HepG2 (cell line): Measurements from ENCODE around the gene LIF. TPM values are rescaled to one million over a fixed set of nuclear protein-coding genes. Genes with fewer than 3 reads are reported as not detected.

ENCODE experiments used
- AGO1 ChIP-seq: fragments of 200-400 bp; formaldehyde crosslinking; IDR thresholded peaks from 2 replicates; pipeline ENCODE4 v1.6.1; 2017; ENCODE audit warnings: mild to moderate bottlenecking, low read depth, low read length, moderate library complexity; ENCODE audit not compliant: poor library complexity, severe bottlenecking
- AKAP8 ChIP-seq: sonication (generic); formaldehyde crosslinking; IDR thresholded peaks from 2 replicates; pipeline ENCODE4 v1.5.1; 2020; ENCODE audit warnings: mild to moderate bottlenecking, missing genetic modification reagents
- GABPB1 ChIP-seq: IDR thresholded peaks from 2 replicates; pipeline ENCODE4 v1.6.1; 2016; ENCODE audit warnings: mild to moderate bottlenecking, missing genetic modification reagents, moderate library complexity, missing compliant biosample characterization
- HNRNPLL ChIP-seq: fragments of 200-400 bp; formaldehyde crosslinking; IDR thresholded peaks from 2 replicates; pipeline ENCODE4 v1.6.1; 2017; ENCODE audit warnings: mild to moderate bottlenecking, low read depth, low read length; ENCODE audit not compliant: poor library complexity, severe bottlenecking
- HOXD1 ChIP-seq: sonication (generic); formaldehyde crosslinking; IDR thresholded peaks from 2 replicates; pipeline ENCODE4 v1.5.0; 2020; ENCODE audit warnings: missing genetic modification reagents
- MYC ChIP-seq: sonication (generic); formaldehyde crosslinking; IDR thresholded peaks from 2 replicates; pipeline ENCODE4 v1.9.0; 2021; ENCODE audit warnings: missing genetic modification reagents, borderline replicate concordance
- NR2C2 ChIP-seq: sonication (generic); formaldehyde crosslinking; IDR thresholded peaks from 2 replicates; pipeline ENCODE4 v1.4.0; 2020; ENCODE audit warnings: missing genetic modification reagents, mild to moderate bottlenecking, moderate library complexity, borderline replicate concordance
- PHF20 ChIP-seq: sonication (generic); formaldehyde crosslinking; IDR thresholded peaks from 2 replicates; pipeline ENCODE4 v1.5.0; 2020; ENCODE audit warnings: mild to moderate bottlenecking, missing genetic modification reagents
- PTBP1 ChIP-seq: fragments of 200-400 bp; formaldehyde crosslinking; IDR thresholded peaks from 2 replicates; pipeline ENCODE4 v1.6.1; 2018; ENCODE audit warnings: low read length, low read depth; ENCODE audit not compliant: poor library complexity, severe bottlenecking
- RBM22 ChIP-seq: fragments of 200-400 bp; formaldehyde crosslinking; optimal IDR thresholded peaks from 2 replicates; pipeline ENCODE3; 2017; ENCODE audit warnings: mild to moderate bottlenecking, low read length, moderate library complexity
- SRY ChIP-seq: sonication (generic); formaldehyde crosslinking; IDR thresholded peaks from 2 replicates; pipeline ENCODE4 v1.8.0; 2022; ENCODE audit warnings: mild to moderate bottlenecking, missing genetic modification reagents
- TAF15 ChIP-seq: fragments of 200-400 bp; formaldehyde crosslinking; IDR thresholded peaks from one replicate; pipeline ENCODE4 v1.6.1; 2018; ENCODE audit warnings: mild to moderate bottlenecking, low read depth, low read length; ENCODE audit not compliant: poor library complexity, severe bottlenecking
- ZFP91 ChIP-seq: sonication (generic); formaldehyde crosslinking; IDR thresholded peaks from 2 replicates; pipeline ENCODE4 v1.9.0; 2022; ENCODE audit warnings: missing genetic modification reagents, mild to moderate bottlenecking, borderline replicate concordance
- ZFY ChIP-seq: sonication (generic); formaldehyde crosslinking; IDR thresholded peaks from 2 replicates; pipeline ENCODE4 v1.4.0; 2020; ENCODE audit warnings: missing genetic modification reagents
- ZNF558 ChIP-seq: sonication (generic); formaldehyde crosslinking; IDR thresholded peaks from 2 replicates; pipeline ENCODE4 v1.9.0; 2022; ENCODE audit warnings: mild to moderate bottlenecking, missing genetic modification reagents, borderline replicate concordance
- ZNF564 ChIP-seq: sonication (generic); formaldehyde crosslinking; IDR thresholded peaks from 2 replicates; pipeline ENCODE4 v1.8.1; 2023; ENCODE audit warnings: mild to moderate bottlenecking, missing genetic modification reagents
- ZSCAN29 ChIP-seq: sonication (generic); formaldehyde crosslinking; conservative IDR thresholded peaks from 2 replicates; pipeline ENCODE4 v1.4.0; 2020; ENCODE audit warnings: mild to moderate bottlenecking, missing genetic modification reagents
- polyA plus RNA-seq, 8 experiments: library from polyadenylated mRNA; depleted of rRNA in 3 of 8; stranded (reverse) in 7 of 8; unstranded in 1 of 8; fragments of >200 nt; fragmentation: Illumina TruSeq in 4 of 8; extraction: Trizol in 4 of 8; gene quantifications; 2 replicates each; pipeline versions ENCODE4 v1.2.1 to v1.2.3, GENCODE V29; 2011 to 2016; ENCODE audit warnings: low read depth in 4 of 8, missing spikeins in 1 of 8, mixed read lengths in 1 of 8; ENCODE audit not compliant: insufficient read depth in 1 of 8
- total RNA-seq, 5 experiments: library from RNA; depleted of rRNA; stranded (reverse); fragments of >200 nt; fragmentation: Illumina TruSeq; extraction: Trizol; gene quantifications; 2 replicates each; pipeline ENCODE4 v1.2.3, GENCODE V29; 2016; ENCODE audit warnings: low read depth in 1 of 5
- TF ChIP-seq, protein P1 (sequence below): sonication (generic); formaldehyde crosslinking; IDR thresholded peaks from 2 replicates; pipeline ENCODE4 v1.5.0; 2020; ENCODE audit warnings: missing genetic modification reagents
- TF ChIP-seq, protein P2 (sequence below): sonication (generic); formaldehyde crosslinking; IDR thresholded peaks from 2 replicates; pipeline ENCODE4 v1.5.1; 2020; ENCODE audit warnings: mild to moderate bottlenecking, missing genetic modification reagents, moderate library complexity
- TF ChIP-seq, protein P3 (sequence below): sonication (generic); formaldehyde crosslinking; IDR thresholded peaks from 2 replicates; pipeline ENCODE4 v1.8.0; 2022; ENCODE audit warnings: missing genetic modification reagents, mild to moderate bottlenecking, borderline replicate concordance

LIF gene
- total and polyA plus RNA-seq, 2 of the 13 experiments (the other 11 are each of a cell fraction or from before 2014, with no cell fraction given): 3.6 to 8.5 TPM

- TF ChIP-seq ZFP91 (peak; percentile 39; the same call in 1 of the 2 replicates), AGO1 (peak; percentile 59), RBM22 (peak; percentile 43), GABPB1 (CRISPR knock-in tag) (peak; percentile 26; the same call in 1 of the 2 replicates), MYC (CRISPR knock-in tag) (peak; percentile 73; the same call in 1 of the 2 replicates), PHF20 (CRISPR knock-in tag) (0 out of 2 replicates have a peak, but pooled peaks have one; percentile 36), TAF15 (peak; percentile 67), SRY (no peak), PTBP1 (peak; percentile 80), ZFY (CRISPR knock-in tag) (peak; percentile 36; the same call in 1 of the 2 replicates), ZNF558 (CRISPR knock-in tag) (0 out of 2 replicates have a peak, but pooled peaks have one; percentile 10), HOXD1 (0 out of 2 replicates have a peak, but pooled peaks have one; percentile 33), ZSCAN29 (CRISPR knock-in tag) (0 out of 2 replicates have a peak, but pooled peaks have one; percentile 26), ZNF564 (CRISPR knock-in tag) (peak; percentile 37; the same call in 1 of the 2 replicates), HNRNPLL (peak; percentile 45), NR2C2 (peak; percentile 76; the same call in 1 of the 2 replicates), AKAP8 (CRISPR knock-in tag) (no peak)
- TF ChIP-seq, protein P1, sequence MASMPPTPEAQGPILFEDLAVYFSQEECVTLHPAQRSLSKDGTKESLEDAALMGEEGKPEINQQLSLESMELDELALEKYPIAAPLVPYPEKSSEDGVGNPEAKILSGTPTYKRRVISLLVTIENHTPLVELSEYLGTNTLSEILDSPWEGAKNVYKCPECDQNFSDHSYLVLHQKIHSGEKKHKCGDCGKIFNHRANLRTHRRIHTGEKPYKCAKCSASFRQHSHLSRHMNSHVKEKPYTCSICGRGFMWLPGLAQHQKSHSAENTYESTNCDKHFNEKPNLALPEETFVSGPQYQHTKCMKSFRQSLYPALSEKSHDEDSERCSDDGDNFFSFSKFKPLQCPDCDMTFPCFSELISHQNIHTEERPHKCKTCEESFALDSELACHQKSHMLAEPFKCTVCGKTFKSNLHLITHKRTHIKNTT (CRISPR knock-in tag): no peak
- TF ChIP-seq, protein P2, sequence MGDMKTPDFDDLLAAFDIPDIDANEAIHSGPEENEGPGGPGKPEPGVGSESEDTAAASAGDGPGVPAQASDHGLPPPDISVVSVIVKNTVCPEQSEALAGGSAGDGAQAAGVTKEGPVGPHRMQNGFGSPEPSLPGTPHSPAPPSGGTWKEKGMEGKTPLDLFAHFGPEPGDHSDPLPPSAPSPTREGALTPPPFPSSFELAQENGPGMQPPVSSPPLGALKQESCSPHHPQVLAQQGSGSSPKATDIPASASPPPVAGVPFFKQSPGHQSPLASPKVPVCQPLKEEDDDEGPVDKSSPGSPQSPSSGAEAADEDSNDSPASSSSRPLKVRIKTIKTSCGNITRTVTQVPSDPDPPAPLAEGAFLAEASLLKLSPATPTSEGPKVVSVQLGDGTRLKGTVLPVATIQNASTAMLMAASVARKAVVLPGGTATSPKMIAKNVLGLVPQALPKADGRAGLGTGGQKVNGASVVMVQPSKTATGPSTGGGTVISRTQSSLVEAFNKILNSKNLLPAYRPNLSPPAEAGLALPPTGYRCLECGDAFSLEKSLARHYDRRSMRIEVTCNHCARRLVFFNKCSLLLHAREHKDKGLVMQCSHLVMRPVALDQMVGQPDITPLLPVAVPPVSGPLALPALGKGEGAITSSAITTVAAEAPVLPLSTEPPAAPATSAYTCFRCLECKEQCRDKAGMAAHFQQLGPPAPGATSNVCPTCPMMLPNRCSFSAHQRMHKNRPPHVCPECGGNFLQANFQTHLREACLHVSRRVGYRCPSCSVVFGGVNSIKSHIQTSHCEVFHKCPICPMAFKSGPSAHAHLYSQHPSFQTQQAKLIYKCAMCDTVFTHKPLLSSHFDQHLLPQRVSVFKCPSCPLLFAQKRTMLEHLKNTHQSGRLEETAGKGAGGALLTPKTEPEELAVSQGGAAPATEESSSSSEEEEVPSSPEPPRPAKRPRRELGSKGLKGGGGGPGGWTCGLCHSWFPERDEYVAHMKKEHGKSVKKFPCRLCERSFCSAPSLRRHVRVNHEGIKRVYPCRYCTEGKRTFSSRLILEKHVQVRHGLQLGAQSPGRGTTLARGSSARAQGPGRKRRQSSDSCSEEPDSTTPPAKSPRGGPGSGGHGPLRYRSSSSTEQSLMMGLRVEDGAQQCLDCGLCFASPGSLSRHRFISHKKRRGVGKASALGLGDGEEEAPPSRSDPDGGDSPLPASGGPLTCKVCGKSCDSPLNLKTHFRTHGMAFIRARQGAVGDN: peak; percentile 73
- TF ChIP-seq, protein P3, sequence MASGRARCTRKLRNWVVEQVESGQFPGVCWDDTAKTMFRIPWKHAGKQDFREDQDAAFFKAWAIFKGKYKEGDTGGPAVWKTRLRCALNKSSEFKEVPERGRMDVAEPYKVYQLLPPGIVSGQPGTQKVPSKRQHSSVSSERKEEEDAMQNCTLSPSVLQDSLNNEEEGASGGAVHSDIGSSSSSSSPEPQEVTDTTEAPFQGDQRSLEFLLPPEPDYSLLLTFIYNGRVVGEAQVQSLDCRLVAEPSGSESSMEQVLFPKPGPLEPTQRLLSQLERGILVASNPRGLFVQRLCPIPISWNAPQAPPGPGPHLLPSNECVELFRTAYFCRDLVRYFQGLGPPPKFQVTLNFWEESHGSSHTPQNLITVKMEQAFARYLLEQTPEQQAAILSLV (CRISPR knock-in tag): 0 out of 2 replicates have a peak, but pooled peaks have one; percentile 30
Measured at GRCh38 chr22:30245985-30246813, at the start of gene LIF (continued).
